PFSK-1 (cell line): ENCODE results near the gene TRPM3.

Experiments used
- FOXP2 ChIP-seq: optimal IDR thresholded peaks from 2 replicates; pipeline ENCODE3; 2011; ENCODE audit warnings: borderline replicate concordance, control low read depth, inconsistent platforms; ENCODE audit not compliant: insufficient read depth; ENCODE audit errors: extremely low read length, extremely low read depth
- POLR2AphosphoS5 ChIP-seq: IDR thresholded peaks from 2 replicates; pipeline ENCODE4 v1.6.1; 2012; ENCODE audit warnings: low read depth, mild to moderate bottlenecking, control low read depth, low read length, moderate library complexity
- SIN3A ChIP-seq: IDR thresholded peaks from 2 replicates; pipeline ENCODE4 v1.6.1; 2012; ENCODE audit warnings: mild to moderate bottlenecking, low read length, moderate library complexity, borderline replicate concordance; ENCODE audit not compliant: insufficient read depth
- TAF1 ChIP-seq: IDR thresholded peaks from 2 replicates; pipeline ENCODE4 v1.6.1; 2012; ENCODE audit warnings: low read length, control low read depth, borderline replicate concordance; ENCODE audit not compliant: insufficient read depth
- TF ChIP-seq, protein P1 (sequence below), 2 experiments: IDR thresholded peaks; 2 replicates each; pipeline versions ENCODE4 v1.6.1 to v1.8.0; 2011 to 2012; ENCODE audit warnings: low read depth in 2 of 2, low read length in 2 of 2, control low read depth in 1 of 2, inconsistent platforms in 1 of 2, mild to moderate bottlenecking in 1 of 2, moderate library complexity in 1 of 2; ENCODE audit not compliant: insufficient read depth in 1 of 2

The TRPM3 gene

DNA sequence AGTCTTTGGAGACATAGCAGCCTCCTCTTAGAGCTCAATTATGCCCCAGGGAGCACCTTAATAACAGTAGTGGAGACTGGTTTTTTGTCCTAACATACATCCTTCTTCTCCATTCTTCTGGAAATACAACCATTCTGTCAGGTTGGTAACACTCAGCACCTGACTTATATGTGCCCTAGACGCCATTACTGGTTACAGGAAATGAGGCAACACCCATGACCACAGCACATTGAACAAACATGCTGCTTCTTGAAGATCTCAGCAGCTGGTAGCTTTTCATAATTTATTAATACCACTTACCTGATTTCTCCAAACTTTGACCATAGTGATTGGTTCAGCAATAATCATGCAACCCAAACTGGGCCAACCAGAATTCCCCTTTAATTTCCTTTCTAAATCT lies 25.1 kb upstream of the TRPM3 start:
- TF ChIP-seq SIN3A (no peak), POLR2AphosphoS5 (no peak), TAF1 (no peak), FOXP2 (no peak)
- TF ChIP-seq, protein P1, sequence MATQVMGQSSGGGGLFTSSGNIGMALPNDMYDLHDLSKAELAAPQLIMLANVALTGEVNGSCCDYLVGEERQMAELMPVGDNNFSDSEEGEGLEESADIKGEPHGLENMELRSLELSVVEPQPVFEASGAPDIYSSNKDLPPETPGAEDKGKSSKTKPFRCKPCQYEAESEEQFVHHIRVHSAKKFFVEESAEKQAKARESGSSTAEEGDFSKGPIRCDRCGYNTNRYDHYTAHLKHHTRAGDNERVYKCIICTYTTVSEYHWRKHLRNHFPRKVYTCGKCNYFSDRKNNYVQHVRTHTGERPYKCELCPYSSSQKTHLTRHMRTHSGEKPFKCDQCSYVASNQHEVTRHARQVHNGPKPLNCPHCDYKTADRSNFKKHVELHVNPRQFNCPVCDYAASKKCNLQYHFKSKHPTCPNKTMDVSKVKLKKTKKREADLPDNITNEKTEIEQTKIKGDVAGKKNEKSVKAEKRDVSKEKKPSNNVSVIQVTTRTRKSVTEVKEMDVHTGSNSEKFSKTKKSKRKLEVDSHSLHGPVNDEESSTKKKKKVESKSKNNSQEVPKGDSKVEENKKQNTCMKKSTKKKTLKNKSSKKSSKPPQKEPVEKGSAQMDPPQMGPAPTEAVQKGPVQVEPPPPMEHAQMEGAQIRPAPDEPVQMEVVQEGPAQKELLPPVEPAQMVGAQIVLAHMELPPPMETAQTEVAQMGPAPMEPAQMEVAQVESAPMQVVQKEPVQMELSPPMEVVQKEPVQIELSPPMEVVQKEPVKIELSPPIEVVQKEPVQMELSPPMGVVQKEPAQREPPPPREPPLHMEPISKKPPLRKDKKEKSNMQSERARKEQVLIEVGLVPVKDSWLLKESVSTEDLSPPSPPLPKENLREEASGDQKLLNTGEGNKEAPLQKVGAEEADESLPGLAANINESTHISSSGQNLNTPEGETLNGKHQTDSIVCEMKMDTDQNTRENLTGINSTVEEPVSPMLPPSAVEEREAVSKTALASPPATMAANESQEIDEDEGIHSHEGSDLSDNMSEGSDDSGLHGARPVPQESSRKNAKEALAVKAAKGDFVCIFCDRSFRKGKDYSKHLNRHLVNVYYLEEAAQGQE (IDR thresholded peaks at IDR 0.05; ENCODE audit: insufficient read depth in 1 of 2, low read depth in 2 of 2, low read length in 2 of 2), result no peak

DNA sequence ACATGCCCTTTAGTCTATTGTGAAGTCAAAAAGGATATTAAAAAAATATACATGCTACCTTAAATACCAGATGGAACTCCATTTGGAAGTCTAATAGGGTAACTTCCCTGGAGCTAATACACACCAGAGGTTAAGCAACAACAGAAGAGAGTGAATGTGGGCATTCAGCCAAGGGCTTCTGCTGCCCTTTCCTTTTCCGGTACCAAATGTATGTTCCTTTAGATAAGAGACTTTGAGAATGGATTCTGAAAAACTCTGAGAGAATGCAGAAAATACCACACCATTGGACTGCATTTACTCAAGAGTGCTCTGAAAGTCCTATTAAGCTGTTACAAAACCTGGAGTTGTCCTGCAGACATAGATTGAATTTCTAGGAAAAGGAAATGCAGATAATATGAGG lies 23.8 kb upstream of the TRPM3 start:
- TF ChIP-seq POLR2AphosphoS5, result no peak
- no peak for TF ChIP-seq TAF1
- TF ChIP-seq, protein P1 (IDR thresholded peaks at IDR 0.05; ENCODE audit: insufficient read depth in 1 of 2, low read depth in 2 of 2, low read length in 2 of 2), result no peak
- TF ChIP-seq FOXP2, result no peak
- no peak for TF ChIP-seq SIN3A

DNA sequence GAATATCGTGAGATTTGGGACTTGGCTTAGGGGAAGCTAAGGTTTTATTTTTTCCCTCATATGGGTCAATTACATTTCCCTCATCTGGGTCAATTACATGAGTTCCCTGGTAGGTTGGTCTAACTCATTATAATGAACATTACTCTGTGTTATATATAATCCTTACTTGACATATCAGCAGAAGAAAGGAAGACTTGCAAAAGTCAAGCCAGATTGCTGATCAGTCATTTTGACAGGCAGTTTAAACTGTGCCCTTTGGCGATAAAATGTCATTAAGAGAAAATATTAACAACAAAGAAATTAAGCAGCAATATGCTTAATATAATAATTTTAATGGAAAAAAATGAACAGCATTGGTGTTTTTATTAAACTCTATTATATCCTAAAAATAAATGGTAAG lies 23.1 kb upstream of the TRPM3 start:
- TF ChIP-seq FOXP2, result no peak
- TF ChIP-seq SIN3A, result no peak

DNA sequence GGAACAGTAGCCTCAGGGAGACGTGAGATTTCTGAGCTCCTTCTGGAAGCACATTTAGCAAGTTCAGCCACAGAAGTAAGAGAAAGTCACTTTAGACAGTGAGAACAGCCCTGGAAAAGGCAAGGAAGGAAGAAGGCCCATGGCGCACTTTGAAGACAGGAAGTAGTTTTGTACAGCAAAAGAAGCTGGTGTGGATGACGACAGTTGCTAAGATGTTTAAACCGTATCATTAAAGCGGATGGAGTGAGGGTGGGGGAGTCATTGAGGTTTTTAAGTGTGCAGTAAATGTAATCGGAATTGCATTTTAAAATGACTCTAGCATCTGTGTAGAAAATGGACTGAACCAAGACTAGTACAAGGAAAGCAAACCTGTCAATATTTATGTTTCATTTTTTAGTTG lies 15.3 kb upstream of the TRPM3 start:
- TF ChIP-seq POLR2AphosphoS5, result no peak
- no peak for TF ChIP-seq TAF1
- no peak for TF ChIP-seq SIN3A
- TF ChIP-seq, protein P1 (IDR thresholded peaks at IDR 0.05; ENCODE audit: insufficient read depth in 1 of 2, low read depth in 2 of 2, low read length in 2 of 2), result no peak
- TF ChIP-seq FOXP2, result no peak

DNA sequence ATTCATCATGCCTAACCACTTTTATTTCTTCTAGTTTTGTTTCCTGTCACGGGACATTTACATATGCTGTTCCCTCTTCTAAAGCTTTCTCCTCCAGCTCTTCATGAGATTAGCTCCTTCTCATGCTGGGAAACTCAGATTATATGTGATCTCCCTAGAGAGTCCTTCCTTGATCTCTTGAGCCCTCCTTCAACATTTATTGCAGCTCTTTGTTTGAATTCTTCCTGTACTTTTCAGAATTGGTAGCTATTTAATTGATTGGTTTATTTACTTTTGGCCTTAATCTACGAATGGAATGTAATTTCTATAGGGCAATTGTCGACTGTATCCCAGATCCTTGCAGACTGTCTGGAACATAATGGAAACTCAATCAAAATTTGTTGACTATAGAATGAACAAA lies 9.7 kb upstream of the TRPM3 start:
- TF ChIP-seq SIN3A (no peak), TAF1 (no peak), POLR2AphosphoS5 (no peak), FOXP2 (no peak)
- TF ChIP-seq, protein P1 (IDR thresholded peaks at IDR 0.05; ENCODE audit: insufficient read depth in 1 of 2, low read depth in 2 of 2, low read length in 2 of 2), result no peak

DNA sequence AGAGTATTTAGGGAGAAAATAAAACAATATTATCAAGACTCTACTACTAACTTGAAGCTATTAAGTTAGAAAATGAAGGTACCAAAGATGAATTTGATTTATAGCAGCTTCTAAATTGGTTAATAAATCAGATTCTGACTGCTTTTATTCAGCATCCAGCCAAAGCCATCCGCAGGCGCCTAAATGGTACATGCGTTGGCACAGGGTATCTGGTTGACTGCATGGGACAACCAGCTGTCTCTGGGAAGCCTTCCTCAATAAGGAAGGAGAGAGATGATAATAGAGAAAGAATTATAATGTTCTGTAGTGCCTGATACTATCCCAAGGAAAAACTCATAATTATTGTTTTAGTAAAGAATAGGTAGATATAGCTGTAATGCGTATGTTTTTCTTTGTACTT lies 9.1 kb upstream of the TRPM3 start:
- TF ChIP-seq FOXP2, result no peak
- no peak for TF ChIP-seq POLR2AphosphoS5
- TF ChIP-seq, protein P1 (IDR thresholded peaks at IDR 0.05; ENCODE audit: insufficient read depth in 1 of 2, low read depth in 2 of 2, low read length in 2 of 2), result no peak
- TF ChIP-seq TAF1, result no peak
- no peak for TF ChIP-seq SIN3A
